Left renal pelvis (tissue), 4 donors: Measurements from ENCODE around the gene PLXNA1. TPM values are rescaled to one million over a fixed set of nuclear protein-coding genes. Genes with fewer than 3 reads are reported as not detected.

Source experiments
- DNase-seq, 4 donors: peaks; one replicate each; pipeline ENCODE4 v3.0.0-alpha.2; 2013; ENCODE audit warnings: low read depth in 4 of 4, low spot score in 3 of 4
- polyA plus RNA-seq, 4 donors: library from polyadenylated mRNA; unstranded; fragments of 120-200 nt; gene quantifications; one replicate each; pipeline ENCODE4 v1.2.1, GENCODE V29; 2013; ENCODE audit not compliant: insufficient read length in 4 of 4

Gene PLXNA1
- polyA plus RNA-seq, 4 donors: 27.4 to 36.6 (median 28.1) TPM

GRCh38 chr3:127032296-127032990, 49.5 kb downstream of the PLXNA1 start:
- DNase-seq: no peak

Other genes with a start within 250 kb of the PLXNA1 start
- gene PRR23E, start 210.0 kb downstream of the PLXNA1 start, polyA plus RNA-seq: under 1 TPM in 1 of 4 donors, not detected in 3; 0.42 TPM